Mesendoderm (in vitro differentiated cells): ENCODE data around the gene FBXL7.
A peak's percentile ranks its signal among the peaks of the same experiment; 100 is the strongest.

Source experiments
- DNase-seq: peaks from one replicate; pipeline ENCODE4 v3.0.0; 2013
- H2AK5ac ChIP-seq: 2 replicates; pipeline ENCODE4 v1.6.1; 2013; ENCODE audit warnings: low read length, inconsistent platforms
- H2BK120ac ChIP-seq: 2 replicates; pipeline ENCODE4 v1.6.1; 2013; ENCODE audit warnings: low read depth, mild to moderate bottlenecking, low read length, moderate library complexity, mixed read lengths
- H2BK15ac ChIP-seq: replicated peaks from 2 replicates; pipeline ENCODE4 v1.6.1; 2013; ENCODE audit warnings: low read depth, mild to moderate bottlenecking, moderate library complexity
- H2BK5ac ChIP-seq: 2 replicates; pipeline ENCODE4 v1.6.1; 2013; ENCODE audit warnings: low read length, inconsistent platforms
- H3K18ac ChIP-seq: 2 replicates; pipeline ENCODE4 v1.6.1; 2013; ENCODE audit warnings: mild to moderate bottlenecking, low read length, mixed read lengths
- H3K23ac ChIP-seq: one replicate; pipeline ENCODE4 v1.6.1; 2013; ENCODE audit warnings: low read length
- H3K27ac ChIP-seq: 2 replicates; pipeline ENCODE4 v1.5.1; 2013; ENCODE audit warnings: low read depth, mild to moderate bottlenecking, inconsistent platforms, low read length, moderate library complexity
- H3K27me3 ChIP-seq: 2 replicates; pipeline ENCODE4 v1.6.1; 2013; ENCODE audit warnings: low read length, control low read depth, mild to moderate bottlenecking, inconsistent platforms; ENCODE audit not compliant: insufficient read depth, poor library complexity
- H3K36me3 ChIP-seq: 2 replicates; pipeline ENCODE4 v1.6.1; 2013; ENCODE audit warnings: low read length, inconsistent platforms; ENCODE audit not compliant: control insufficient read depth, insufficient read depth
- H3K4ac ChIP-seq: one replicate; pipeline ENCODE4 v1.6.1; 2013; ENCODE audit warnings: low read depth, mild to moderate bottlenecking, low read length, moderate library complexity
- H3K4me1 ChIP-seq: 2 replicates; pipeline ENCODE4 v1.6.1; 2013; ENCODE audit warnings: low read depth, low read length, inconsistent platforms; ENCODE audit not compliant: control insufficient read depth
- H3K4me2 ChIP-seq: 2 replicates; pipeline ENCODE4 v1.6.1; 2013; ENCODE audit warnings: low read length
- H3K4me3 ChIP-seq: 2 replicates; pipeline ENCODE4 v1.5.1; 2013; ENCODE audit warnings: mild to moderate bottlenecking, low read length
- H3K56ac ChIP-seq: one replicate; pipeline ENCODE4 v1.6.1; 2013; ENCODE audit warnings: low read length
- H3K79me1 ChIP-seq: 2 replicates; pipeline ENCODE4 v1.6.1; 2013; ENCODE audit warnings: low read length, inconsistent platforms
- H3K79me2 ChIP-seq: 2 replicates; pipeline ENCODE4 v1.6.1; 2013; ENCODE audit warnings: mild to moderate bottlenecking, low read length; ENCODE audit not compliant: control insufficient read depth, insufficient read depth
- H3K9ac ChIP-seq: 2 replicates; pipeline ENCODE4 v1.6.1; 2013; ENCODE audit warnings: low read length, inconsistent platforms
- H4K5ac ChIP-seq: one replicate; pipeline ENCODE4 v1.6.1; 2013; ENCODE audit warnings: low read length
- H4K8ac ChIP-seq: one replicate; pipeline ENCODE4 v1.6.1; 2013; ENCODE audit warnings: low read depth, mild to moderate bottlenecking, control low read depth, low read length, moderate library complexity
- WGBS: extraction: QIAGEN DNeasy Blood & Tissue Kit; methylation state at CpG from one replicate; pipeline ENCODE4 v1.1.7; 2013; ENCODE audit warnings: low lambda C conversion rate, missing lambda C conversion rate; ENCODE audit not compliant: insufficient coverage; ENCODE audit errors: extremely low coverage; 5-methylcytosine and 5-hydroxymethylcytosine counted together

Gene FBXL7

DNA sequence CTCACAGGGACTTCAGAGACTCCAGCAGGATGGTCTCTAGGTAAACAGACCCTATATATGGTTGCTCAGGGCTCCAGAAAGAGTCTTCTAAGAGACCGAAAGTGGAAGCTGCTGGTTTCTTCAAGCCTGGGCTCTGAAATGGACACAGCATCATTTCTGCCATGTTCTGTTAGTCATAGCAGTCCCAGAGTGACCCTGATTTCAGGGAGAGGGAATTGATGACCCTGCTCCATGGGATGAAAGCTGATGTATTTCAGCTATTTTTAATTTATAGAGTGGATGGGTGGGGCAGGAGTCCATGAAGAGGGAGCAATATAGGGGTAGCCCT is 135.3 kb downstream of the FBXL7 start:
- no peaks in the 10 kb centered on the region for H3K79me2 ChIP-seq
- no peak overlapping the region for H3K9ac ChIP-seq
- no peak overlapping the region for H3K18ac ChIP-seq
- no peak overlapping the region for H4K5ac ChIP-seq
- H2BK5ac ChIP-seq = no peak overlapping the region
- WGBS = no CpG with 5 or more reads among the region's 1 CpG
- H3K4me3 ChIP-seq = no peak overlapping the region
- H3K36me3 ChIP-seq = no peaks in the 10 kb centered on the region
- no peak overlapping the region for H3K4ac ChIP-seq
- H2BK15ac ChIP-seq = no peak overlapping the region
- H3K56ac ChIP-seq = no peak overlapping the region
- H3K27ac ChIP-seq = no peak overlapping the region
- H3K4me1 ChIP-seq = peaks cover 16% of the 10 kb centered on the region
- no peak overlapping the region for H3K23ac ChIP-seq
- DNase-seq = no peak
- H3K27me3 ChIP-seq = no peaks in the 10 kb centered on the region
- no peak overlapping the region for H2BK120ac ChIP-seq
- H2AK5ac ChIP-seq = no peak overlapping the region
- peaks cover 15% of the 10 kb centered on the region for H3K79me1 ChIP-seq
- H4K8ac ChIP-seq = no peak overlapping the region
- no peak overlapping the region for H3K4me2 ChIP-seq

- Histone ChIP-seq H3K9ac (no peak overlapping the region), H3K79me2 (no peaks in the 10 kb centered on the region), H2BK5ac (peak overlapping the region; percentile 17), H4K5ac (no peak overlapping the region), H2BK120ac (no peak overlapping the region), H3K56ac (no peak overlapping the region), H3K4me2 (no peak overlapping the region), H4K8ac (no peak overlapping the region), H3K4ac (no peak overlapping the region), H3K4me1 (peaks cover 16% of the 10 kb centered on the region), H2BK15ac (no peak overlapping the region), H3K4me3 (no peak overlapping the region), H2AK5ac (no peak overlapping the region), H3K27ac (no peak overlapping the region), H3K23ac (no peak overlapping the region), H3K27me3 (no peaks in the 10 kb centered on the region), H3K18ac (no peak overlapping the region), H3K79me1 (peaks cover 17% of the 10 kb centered on the region), H3K36me3 (no peaks in the 10 kb centered on the region)
- no peak for DNase-seq
- no CpG with 5 or more reads among the region's 1 CpG for WGBS
Observed at GRCh38 chr5:15637345-15637744, 137.4 kb downstream of the FBXL7 start.

- Histone ChIP-seq H3K27me3 (no peaks in the 10 kb centered on the region), H2AK5ac (peak overlapping the region; percentile 73), H3K79me1 (peaks cover 17% of the 10 kb centered on the region), H4K8ac (no peak overlapping the region), H3K9ac (no peak overlapping the region), H3K4me1 (peaks cover 18% of the 10 kb centered on the region), H3K4ac (no peak overlapping the region), H3K4me3 (no peak overlapping the region), H2BK15ac (no peak overlapping the region), H3K56ac (peak overlapping the region; percentile 84), H3K4me2 (no peak overlapping the region), H2BK5ac (peak overlapping the region; percentile 90), H3K27ac (peak overlapping the region; percentile 83), H3K79me2 (no peaks in the 10 kb centered on the region), H2BK120ac (no peak overlapping the region), H3K36me3 (no peaks in the 10 kb centered on the region), H3K23ac (no peak overlapping the region), H4K5ac (peak overlapping the region; percentile 50), H3K18ac (peak overlapping the region; percentile 2)
- no CpG with 5 or more reads among the region's 2 CpGs for WGBS
- DNase-seq = peak; percentile 91
Observed at GRCh38 chr5:15637886-15638285, 137.9 kb downstream of the FBXL7 start.

- WGBS = no CpG with 5 or more reads among the region's 6 CpGs
- no peak overlapping the region for H3K4me3 ChIP-seq
- peaks cover 20% of the 10 kb centered on the region for H3K79me1 ChIP-seq
- no peak for DNase-seq
- no peaks in the 10 kb centered on the region for H3K79me2 ChIP-seq
- H3K9ac ChIP-seq = no peak overlapping the region
- H2AK5ac ChIP-seq = peak overlapping the region; percentile 73
- peak overlapping the region; percentile 90 for H2BK5ac ChIP-seq
- no peak overlapping the region for H3K4me2 ChIP-seq
- H3K27ac ChIP-seq = peak overlapping the region; percentile 83
- H2BK120ac ChIP-seq = no peak overlapping the region
- H3K23ac ChIP-seq = no peak overlapping the region
- peak overlapping the region; percentile 2 for H3K18ac ChIP-seq
- H4K8ac ChIP-seq = no peak overlapping the region
- H3K4ac ChIP-seq = no peak overlapping the region
- H2BK15ac ChIP-seq = no peak overlapping the region
- no peaks in the 10 kb centered on the region for H3K36me3 ChIP-seq
- H3K4me1 ChIP-seq = peaks cover 18% of the 10 kb centered on the region
- no peaks in the 10 kb centered on the region for H3K27me3 ChIP-seq
- peak overlapping the region; percentile 50 for H4K5ac ChIP-seq
- peak overlapping the region; percentile 84 for H3K56ac ChIP-seq
Observed at GRCh38 chr5:15638296-15638695, 138.3 kb downstream of the FBXL7 start.

DNA sequence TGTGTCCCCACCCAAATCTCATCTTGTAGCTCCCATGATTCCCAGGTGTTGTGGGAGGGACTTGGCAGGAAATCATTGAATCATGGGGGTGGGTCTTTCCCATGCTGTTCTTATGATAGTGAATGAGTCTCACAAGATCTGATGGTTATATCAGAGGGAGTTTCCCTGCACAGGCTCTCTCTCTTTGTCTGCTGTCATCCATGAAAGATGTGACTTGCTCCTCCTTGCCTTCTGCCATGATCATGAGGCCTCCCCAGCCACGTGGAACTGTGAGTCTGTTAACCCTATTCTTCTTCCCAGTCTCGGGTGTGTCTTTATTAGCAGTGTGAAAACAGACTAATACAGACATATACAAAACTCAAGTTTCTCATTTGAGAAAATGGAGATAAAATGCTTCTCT is 139.3 kb downstream of the FBXL7 start:
- Histone ChIP-seq H3K56ac (no peak overlapping the region), H3K4me1 (peaks cover 18% of the 10 kb centered on the region), H2AK5ac (no peak overlapping the region), H3K4me2 (no peak overlapping the region), H2BK15ac (no peak overlapping the region), H3K4ac (no peak overlapping the region), H3K23ac (no peak overlapping the region), H3K9ac (no peak overlapping the region), H3K36me3 (no peaks in the 10 kb centered on the region), H3K18ac (no peak overlapping the region), H2BK5ac (no peak overlapping the region), H3K27me3 (no peaks in the 10 kb centered on the region), H4K8ac (no peak overlapping the region), H3K79me2 (no peaks in the 10 kb centered on the region), H3K79me1 (peaks cover 24% of the 10 kb centered on the region), H3K4me3 (no peak overlapping the region), H3K27ac (no peak overlapping the region), H2BK120ac (no peak overlapping the region), H4K5ac (no peak overlapping the region)
- WGBS = no CpG with 5 or more reads among the region's 2 CpGs
- no peak for DNase-seq

DNA sequence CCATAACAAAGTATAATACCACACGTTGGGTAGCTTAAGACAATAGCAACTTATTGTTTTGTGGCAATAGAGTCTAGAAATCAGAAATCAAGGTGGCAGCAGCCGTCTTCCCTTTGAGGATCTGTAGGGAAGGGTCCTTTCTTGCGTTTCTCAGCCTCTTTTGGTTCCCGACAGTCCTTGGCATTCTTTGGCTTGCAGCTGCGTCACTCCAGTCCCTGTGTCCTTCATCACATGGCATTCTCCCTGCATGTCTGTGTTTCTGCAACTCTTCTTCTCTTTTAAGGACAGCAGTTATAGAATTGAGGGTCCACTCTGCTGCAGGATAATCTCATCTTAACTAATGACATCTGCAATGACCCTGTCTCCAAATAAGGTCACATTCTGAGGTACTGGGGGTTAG is 140.1 kb downstream of the FBXL7 start:
- no peak overlapping the region for H2BK5ac ChIP-seq
- no CpG with 5 or more reads among the region's 5 CpGs for WGBS
- H4K8ac ChIP-seq = no peak overlapping the region
- H2BK15ac ChIP-seq = no peak overlapping the region
- H3K4ac ChIP-seq = no peak overlapping the region
- H3K9ac ChIP-seq = no peak overlapping the region
- no peak for DNase-seq
- no peak overlapping the region for H3K4me3 ChIP-seq
- no peak overlapping the region for H2BK120ac ChIP-seq
- H3K4me2 ChIP-seq = no peak overlapping the region
- no peak overlapping the region for H2AK5ac ChIP-seq
- H3K23ac ChIP-seq = no peak overlapping the region
- H3K27ac ChIP-seq = no peak overlapping the region
- H3K79me2 ChIP-seq = no peaks in the 10 kb centered on the region
- H3K27me3 ChIP-seq = no peaks in the 10 kb centered on the region
- H3K18ac ChIP-seq = no peak overlapping the region
- H3K79me1 ChIP-seq = peaks cover 24% of the 10 kb centered on the region
- peaks cover 22% of the 10 kb centered on the region for H3K4me1 ChIP-seq
- no peaks in the 10 kb centered on the region for H3K36me3 ChIP-seq
- H3K56ac ChIP-seq = no peak overlapping the region
- H4K5ac ChIP-seq = no peak overlapping the region
